OCI-LY3 (cell line): ENCODE results near the gene GATA1.

Experiments used
- EZH2phosphoT487 ChIP-seq: fragments of 200-600 bp; shearing (Covaris generic); IDR thresholded peaks from 2 replicates; pipeline ENCODE4 v1.6.1; 2018; ENCODE audit warnings: antibody characterized with exemption, mixed run types, low read depth
- TF ChIP-seq, protein P1 (sequence below): fragments of 200-600, 300-600 bp; sonication (generic); IDR thresholded peaks from 2 replicates; pipeline ENCODE4 v1.5.1; 2014; ENCODE audit warnings: antibody characterized with exemption, low read length, low read depth

DNA sequence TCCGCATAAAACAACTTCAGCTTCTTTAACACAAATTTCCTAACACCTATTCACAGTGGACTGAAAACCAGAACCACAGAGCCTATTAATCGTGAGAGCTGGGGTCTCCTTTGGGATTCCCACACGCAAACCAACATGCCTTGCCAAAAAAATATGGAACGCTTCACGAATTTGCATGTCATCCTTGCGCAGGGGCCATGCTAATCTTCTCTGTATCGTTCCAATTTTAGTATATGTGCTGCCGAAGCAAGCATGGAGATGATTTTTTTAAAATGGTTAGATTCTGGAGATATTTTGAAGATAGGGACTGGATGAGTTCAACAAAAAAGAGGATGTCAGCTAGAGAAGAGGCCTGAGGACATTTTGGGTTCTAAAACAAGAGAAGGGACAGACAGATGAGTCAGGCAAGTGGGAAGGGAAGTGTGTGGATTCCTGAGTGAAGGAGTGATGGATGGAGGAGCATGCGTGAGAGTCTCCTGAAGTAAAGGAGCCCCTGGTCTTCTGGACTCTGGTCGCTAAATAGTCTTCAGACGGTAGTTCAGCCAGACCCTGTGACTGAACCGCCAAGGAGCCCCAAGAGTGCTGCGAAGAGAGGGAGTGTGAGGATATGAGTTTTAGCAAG lies 9.5 kb upstream of the GATA1 start:
- TF ChIP-seq, protein P1, sequence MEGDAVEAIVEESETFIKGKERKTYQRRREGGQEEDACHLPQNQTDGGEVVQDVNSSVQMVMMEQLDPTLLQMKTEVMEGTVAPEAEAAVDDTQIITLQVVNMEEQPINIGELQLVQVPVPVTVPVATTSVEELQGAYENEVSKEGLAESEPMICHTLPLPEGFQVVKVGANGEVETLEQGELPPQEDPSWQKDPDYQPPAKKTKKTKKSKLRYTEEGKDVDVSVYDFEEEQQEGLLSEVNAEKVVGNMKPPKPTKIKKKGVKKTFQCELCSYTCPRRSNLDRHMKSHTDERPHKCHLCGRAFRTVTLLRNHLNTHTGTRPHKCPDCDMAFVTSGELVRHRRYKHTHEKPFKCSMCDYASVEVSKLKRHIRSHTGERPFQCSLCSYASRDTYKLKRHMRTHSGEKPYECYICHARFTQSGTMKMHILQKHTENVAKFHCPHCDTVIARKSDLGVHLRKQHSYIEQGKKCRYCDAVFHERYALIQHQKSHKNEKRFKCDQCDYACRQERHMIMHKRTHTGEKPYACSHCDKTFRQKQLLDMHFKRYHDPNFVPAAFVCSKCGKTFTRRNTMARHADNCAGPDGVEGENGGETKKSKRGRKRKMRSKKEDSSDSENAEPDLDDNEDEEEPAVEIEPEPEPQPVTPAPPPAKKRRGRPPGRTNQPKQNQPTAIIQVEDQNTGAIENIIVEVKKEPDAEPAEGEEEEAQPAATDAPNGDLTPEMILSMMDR: no peak
- TF ChIP-seq EZH2phosphoT487: no peak
